GM21576 (cell line): ENCODE data around the gene POTEF.
"Not testable (repeated sequence)": the region's sequence is repeated elsewhere in the genome, so short reads cannot be mapped to it uniquely, and the experiment has no call there.

Experiments used
- ATAC-seq: cut with Tn5 transposase; IDR thresholded peaks from one replicate; pipeline ENCODE4 v1.9.1; 2021; ENCODE audit warnings: mild to moderate bottlenecking, moderate library complexity; ENCODE audit not compliant: unreplicated experiment

Gene POTEF

DNA sequence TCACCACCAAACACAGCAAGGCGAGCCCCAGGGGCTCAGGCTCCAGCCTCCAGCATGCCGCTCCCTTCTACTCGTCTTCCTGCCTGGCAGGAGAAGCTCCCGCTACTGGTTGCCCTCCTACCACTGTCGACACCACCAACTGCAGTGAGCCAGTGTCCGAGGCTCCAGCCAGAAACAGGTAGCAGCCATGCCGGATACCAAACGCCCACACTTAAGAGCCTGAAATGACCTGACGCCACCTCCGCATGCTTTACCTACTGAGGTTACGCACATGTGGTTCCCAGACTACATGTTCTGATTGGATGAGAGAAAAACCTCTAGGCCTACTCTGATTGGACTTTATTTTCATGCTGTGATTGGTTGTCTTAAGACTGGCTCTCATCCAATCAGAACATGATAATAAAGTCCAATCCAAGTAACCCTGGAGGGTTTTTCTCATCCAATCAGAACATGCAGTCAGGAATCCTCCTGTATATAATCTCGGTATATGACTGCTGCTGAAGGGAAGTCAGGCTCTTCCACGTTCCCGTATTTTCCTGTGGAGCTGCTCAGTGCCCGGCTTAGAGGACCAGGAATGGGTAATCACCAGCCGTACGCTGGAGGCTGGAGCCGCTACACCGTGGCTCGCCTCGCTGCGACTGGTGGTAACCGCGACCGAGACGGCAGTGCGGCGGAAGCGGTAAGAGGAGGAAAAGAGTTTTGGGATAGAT is at the start of gene POTEF:
Gene POTEF, minus strand, starts transcription at position 103 of the 710 bp plus-strand sequence. CDS start 8,707 bp downstream, outside the sequence.
- not testable (repeated sequence) for ATAC-seq

DNA sequence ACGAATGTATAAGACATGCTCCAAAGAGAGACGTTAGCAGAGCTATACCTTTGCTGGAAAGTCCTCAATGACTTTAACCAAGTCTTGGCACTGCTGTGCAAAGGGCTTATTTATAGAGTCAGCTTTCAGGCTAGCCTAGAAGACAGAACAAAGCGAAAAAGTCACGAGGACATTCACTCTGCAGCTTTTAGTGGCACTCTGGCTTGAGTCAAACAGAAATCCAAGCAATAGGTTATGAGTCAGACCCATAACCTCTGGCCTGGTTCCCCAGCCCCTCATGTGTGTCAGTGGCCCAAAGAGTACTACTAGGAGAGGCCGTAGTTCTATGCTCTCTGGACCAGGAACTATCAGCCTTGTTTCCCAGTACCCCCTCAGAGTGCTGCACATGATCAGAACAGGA is 45.8 kb upstream of the POTEF start:
- ATAC-seq: peak; percentile 68

DNA sequence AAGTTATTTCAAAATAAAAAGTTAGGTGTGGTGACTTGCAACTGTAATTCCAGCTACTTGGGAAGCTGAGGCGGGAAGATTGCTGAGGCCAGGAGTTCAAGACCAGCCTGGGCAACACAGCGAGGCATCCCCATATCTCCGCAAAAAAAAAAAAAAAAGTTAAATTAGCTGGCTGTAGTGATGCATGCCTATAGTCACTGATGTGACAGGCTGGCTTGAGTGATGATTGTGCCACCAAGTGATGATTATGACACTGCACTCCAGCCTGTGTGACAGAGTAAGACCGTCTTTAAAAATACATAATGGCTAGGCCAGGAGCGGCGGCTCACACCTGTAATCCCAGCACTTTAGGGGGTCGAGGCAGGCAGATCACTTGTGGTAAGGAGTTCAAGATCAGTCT is 40.9 kb upstream of the POTEF start:
- ATAC-seq: no peak

DNA sequence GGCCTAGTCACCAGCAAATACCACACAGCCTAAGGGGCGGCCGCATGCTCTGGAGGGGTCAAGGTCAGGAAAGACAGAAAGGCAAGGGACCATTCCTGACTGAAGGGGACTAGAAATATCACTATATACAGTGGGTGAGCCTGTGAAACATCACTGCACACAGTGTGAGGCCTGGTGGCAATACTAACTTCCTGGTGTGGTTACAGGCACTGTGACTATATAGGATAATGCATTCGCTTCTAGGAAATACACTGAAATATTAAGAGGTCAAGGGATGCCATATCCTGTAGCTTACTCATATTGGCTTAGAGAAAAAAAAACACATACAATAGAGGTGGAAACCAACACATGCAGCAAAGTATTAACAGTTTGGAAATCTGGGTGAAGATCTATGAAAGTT is 40.1 kb upstream of the POTEF start:
- ATAC-seq: not testable (repeated sequence)

- not testable (repeated sequence) for ATAC-seq
Observed at GRCh38 chr2:130166611-130167010, 37.6 kb upstream of the POTEF start.

DNA sequence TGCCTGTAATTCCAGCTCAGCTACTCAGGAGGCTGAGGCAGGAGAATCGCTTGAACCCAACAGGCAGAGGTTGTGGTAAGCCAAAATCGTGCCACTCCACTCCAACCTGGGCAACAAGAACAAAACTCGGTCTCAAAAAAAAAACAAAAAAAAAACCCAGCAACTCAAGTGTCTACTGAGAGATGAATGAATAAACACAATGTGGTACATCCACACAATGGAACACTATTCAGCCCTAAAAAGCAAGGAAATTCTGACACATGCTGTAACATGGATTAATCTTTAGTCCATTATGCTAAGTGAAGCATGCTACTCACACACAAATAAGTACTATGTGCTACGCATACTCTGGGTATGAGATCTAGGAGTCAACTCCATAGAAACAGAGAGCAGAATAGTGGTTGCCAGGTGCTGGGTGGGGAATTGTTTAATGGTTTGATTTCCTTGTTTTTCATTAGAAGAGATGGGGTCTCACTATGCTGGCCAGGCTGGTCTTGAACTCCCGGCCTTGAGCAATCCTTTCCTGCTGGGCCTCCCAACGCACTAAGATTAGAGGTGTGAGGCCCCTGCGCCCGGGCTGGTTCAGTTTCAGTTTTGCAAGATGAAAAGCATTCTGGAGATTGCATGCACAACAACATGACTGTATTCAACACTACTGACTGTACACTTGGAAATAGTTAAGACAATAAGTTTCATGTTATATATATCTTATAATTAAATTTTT is 36.4 kb upstream of the POTEF start:
- ATAC-seq: no peak

- no peak for ATAC-seq
Observed at GRCh38 chr2:130162968-130163367, 33.9 kb upstream of the POTEF start.

GRCh38 chr2:130162486-130162885 is 33.5 kb upstream of the POTEF start:
- not testable (repeated sequence) for ATAC-seq

DNA sequence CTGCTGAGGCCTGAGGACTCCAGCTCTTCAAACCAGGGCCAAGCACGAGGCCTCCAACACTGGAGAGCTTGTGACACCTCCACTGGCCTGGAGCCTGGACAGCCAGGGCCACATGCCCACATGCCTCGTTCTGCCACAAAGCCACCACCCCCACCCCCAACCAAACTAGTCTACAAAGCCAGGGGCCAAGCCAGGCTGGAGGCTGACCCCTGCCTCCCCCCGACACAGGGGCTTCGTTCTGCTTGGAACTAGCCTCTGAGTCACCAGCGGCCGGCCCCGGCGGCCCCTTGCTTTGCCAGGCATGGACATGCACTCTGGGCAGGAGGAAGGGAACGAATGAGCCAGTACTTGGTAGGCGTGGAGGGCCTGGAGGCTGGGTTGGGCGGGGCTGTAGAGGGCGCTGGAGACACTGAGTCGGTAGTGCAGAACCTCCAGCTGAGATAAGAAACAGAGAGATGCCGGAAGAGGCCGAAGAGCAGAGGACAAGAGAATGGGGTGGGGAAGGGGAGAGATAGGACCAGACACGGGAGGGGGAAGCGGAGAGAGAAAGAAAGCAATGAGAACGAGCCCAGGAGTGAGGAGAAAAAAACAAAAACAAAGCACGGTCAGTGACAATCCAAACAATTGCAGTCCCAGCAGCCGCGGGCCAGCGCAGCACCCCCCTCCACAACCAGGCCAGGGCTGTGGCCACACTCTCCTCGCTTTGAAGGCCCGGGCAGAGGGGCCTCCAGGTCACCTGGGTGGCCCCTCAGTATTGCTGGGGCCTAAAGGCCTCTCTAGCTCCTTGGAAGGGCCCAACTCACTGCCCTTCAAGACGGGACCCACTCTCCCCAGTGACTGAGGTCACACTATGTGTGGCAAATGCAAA is 32.0 kb upstream of the POTEF start:
- ATAC-seq: not testable (repeated sequence)

GRCh38 chr2:130160131-130160530 is 31.1 kb upstream of the POTEF start:
- no peak for ATAC-seq

- not testable (repeated sequence) for ATAC-seq
Observed at GRCh38 chr2:130159376-130159775, 30.4 kb upstream of the POTEF start.

- no peak for ATAC-seq
Observed at GRCh38 chr2:130158631-130159030, 29.6 kb upstream of the POTEF start.

DNA sequence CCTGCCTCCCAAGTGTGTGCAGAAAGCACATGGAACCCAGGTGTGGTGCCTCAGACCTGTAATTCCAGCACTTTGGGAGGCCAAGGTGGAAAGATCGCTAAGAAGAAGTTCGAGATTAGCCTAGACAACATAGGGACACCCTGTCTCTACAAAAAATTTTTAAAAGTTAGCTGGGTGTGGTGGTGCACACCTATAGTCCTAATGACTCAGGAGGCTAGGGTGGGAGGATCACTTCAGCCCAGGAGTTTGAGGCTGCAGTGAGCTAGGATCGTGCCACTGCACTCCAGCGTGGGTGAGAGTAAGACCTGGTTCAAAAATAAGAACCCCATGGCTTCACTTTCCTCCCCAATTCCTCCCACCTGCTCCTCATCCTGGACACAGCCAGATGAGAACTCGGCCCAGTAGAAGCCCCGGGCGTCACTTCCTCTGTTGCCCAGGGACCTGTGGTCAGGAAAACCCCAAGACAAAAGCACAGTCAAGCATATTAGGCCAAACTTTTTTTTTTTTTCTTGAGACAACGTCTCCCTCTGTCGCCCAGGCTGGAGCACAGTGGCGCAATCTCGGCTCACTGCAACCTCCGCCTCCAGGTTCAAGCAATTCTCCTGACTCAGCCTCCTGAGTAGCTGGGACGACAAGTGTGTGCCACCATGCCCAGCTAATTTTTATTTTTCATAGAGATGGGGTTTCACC is 28.9 kb upstream of the POTEF start:
- peak; percentile 82 for ATAC-seq

DNA sequence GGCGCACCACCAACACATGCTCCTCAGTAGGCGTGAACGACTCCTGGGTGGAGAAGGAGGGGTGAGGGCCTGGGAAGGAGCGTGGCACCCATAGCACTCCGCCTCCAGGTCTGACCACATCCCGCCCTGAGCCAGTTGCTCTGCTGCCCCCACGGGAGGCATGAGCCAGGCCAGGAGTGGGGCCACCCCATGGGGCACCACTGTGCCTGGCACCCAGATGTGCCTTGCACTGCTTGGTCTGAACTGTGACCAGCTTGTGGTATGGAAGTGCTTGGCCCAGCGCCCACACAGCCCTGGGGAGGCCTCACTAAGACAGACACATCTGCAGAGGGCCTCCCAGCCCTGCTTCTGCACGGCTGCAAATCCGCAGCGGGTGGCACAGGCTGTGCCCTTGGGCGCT is 28.3 kb upstream of the POTEF start:
- peak; percentile 35 for ATAC-seq

DNA sequence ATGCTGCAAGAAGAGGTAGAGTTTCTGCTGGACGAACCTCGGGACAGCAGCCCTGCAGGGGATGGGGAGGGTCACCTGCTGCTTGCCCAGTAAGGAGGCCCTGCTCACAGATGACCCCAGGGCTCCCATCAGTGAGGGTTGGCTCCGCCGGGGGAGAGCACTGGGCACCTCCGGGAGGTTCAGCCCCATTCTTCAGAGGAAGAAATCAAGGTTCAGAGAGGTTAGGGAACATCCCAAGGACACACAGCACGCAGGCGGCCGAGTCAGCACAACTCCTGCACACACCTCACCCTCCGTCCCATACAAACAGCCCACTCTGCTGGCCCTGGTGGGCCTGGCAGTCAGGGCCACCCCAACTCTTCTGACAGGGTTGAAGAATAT is 27.6 kb upstream of the POTEF start:
- no peak for ATAC-seq

DNA sequence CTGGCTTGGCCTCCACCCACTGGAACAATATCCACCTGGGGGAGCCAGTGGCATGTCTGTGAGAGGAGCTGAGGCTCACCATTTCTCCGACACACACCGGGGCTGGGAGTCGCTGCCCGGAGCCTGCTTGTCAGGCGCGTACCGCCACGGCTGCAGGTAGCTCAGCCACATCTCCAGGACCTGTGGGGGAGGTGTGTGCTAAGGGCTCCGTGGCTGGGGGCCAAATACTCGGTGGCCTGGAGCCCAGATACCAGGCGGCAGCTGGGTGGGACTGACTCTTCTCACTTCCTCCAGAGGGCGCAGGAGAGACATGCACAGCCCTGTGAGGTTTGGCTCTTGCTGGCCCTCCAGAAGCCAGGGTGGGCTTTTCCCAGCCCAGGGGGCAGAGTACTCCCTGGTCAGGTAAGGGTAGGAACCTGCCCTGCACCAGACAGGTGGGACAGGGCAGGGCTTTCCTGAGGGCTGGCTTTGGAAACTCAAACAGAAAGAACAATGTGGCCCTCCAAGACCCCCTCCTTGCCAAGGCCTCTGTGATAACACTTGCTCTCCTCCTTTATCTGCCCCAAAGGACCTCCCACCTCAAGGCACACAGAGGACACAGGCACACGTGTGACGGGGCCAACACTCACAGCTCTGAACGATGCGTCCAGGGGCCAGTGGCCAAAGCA is 27.1 kb upstream of the POTEF start:
- not testable (repeated sequence) for ATAC-seq

GRCh38 chr2:130154773-130155765 is 26.0 kb upstream of the POTEF start:
- no peak for ATAC-seq

DNA sequence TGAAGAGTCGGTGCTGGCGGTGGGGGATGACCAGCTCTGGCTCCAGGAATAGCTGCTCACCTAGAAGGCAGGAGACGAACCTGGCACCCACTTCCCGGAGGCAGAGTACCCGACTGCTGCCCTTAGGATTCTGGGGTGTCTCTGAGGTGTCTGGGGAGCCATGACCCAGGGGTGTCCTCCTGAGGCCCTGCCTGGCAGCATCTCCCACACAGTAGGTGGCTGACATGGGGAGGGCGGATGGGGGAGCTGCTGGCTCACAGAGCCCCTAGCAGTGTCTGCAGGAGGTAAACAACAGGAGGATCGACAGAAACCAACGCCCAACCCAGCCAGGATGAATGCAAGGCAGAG is 25.4 kb upstream of the POTEF start:
- ATAC-seq: not testable (repeated sequence)
